HepG2 (cell line): ENCODE measurements around the gene BMERB1. TPM values are rescaled to one million over a fixed set of nuclear protein-coding genes. Genes with fewer than 3 reads are reported as not detected.
A peak's percentile ranks its signal among the peaks of the same experiment; 100 is the strongest.

Source experiments
- KIAA2018 ChIP-seq: sonication (generic); formaldehyde crosslinking; IDR thresholded peaks from 2 replicates; pipeline ENCODE4 v1.5.0; 2020; ENCODE audit warnings: mild to moderate bottlenecking, missing genetic modification reagents, borderline replicate concordance
- MIER3 ChIP-seq: IDR thresholded peaks from 2 replicates; pipeline ENCODE4 v1.6.1; 2016; ENCODE audit warnings: missing compliant biosample characterization, borderline replicate concordance
- MTF1 ChIP-seq: sonication (generic); formaldehyde crosslinking; IDR thresholded peaks from 2 replicates; pipeline ENCODE4 v1.5.0; 2020; ENCODE audit warnings: missing genetic modification reagents
- SP140L ChIP-seq: sonication (generic); formaldehyde crosslinking; IDR thresholded peaks from 2 replicates; pipeline ENCODE4 v1.4.0; 2020; ENCODE audit warnings: missing genetic modification reagents, borderline replicate concordance
- ZBTB49 ChIP-seq: sonication (generic); formaldehyde crosslinking; IDR thresholded peaks from 2 replicates; pipeline ENCODE4 v1.4.0; 2020; ENCODE audit warnings: missing genetic modification reagents, borderline replicate concordance
- ZFP36L2 ChIP-seq: sonication (generic); formaldehyde crosslinking; IDR thresholded peaks from 2 replicates; pipeline ENCODE4 v1.4.0; 2020; ENCODE audit warnings: missing genetic modification reagents
- ZFP41 ChIP-seq: sonication (generic); formaldehyde crosslinking; IDR thresholded peaks from 2 replicates; pipeline ENCODE4 v1.4.0; 2020; ENCODE audit warnings: mild to moderate bottlenecking, missing genetic modification reagents, borderline replicate concordance
- ZKSCAN5 ChIP-seq: sonication (generic); formaldehyde crosslinking; IDR thresholded peaks from 2 replicates; pipeline ENCODE4 v1.5.1; 2020; ENCODE audit warnings: mild to moderate bottlenecking, missing genetic modification reagents
- ZNF407 ChIP-seq: sonication (generic); formaldehyde crosslinking; IDR thresholded peaks from one replicate; pipeline ENCODE4 v1.5.1; 2020; ENCODE audit warnings: mild to moderate bottlenecking, missing genetic modification reagents; ENCODE audit errors: not compliant biosample characterization
- polyA plus RNA-seq, 8 experiments: library from polyadenylated mRNA; depleted of rRNA in 3 of 8; stranded (reverse) in 7 of 8; unstranded in 1 of 8; fragments of >200 nt; fragmentation: Illumina TruSeq in 4 of 8; extraction: Trizol in 4 of 8; gene quantifications; 2 replicates each; pipeline versions ENCODE4 v1.2.1 to v1.2.3, GENCODE V29; 2011 to 2016; ENCODE audit warnings: low read depth in 4 of 8, missing spikeins in 1 of 8, mixed read lengths in 1 of 8; ENCODE audit not compliant: insufficient read depth in 1 of 8
- total RNA-seq, 5 experiments: library from RNA; depleted of rRNA; stranded (reverse); fragments of >200 nt; fragmentation: Illumina TruSeq; extraction: Trizol; gene quantifications; 2 replicates each; pipeline ENCODE4 v1.2.3, GENCODE V29; 2016; ENCODE audit warnings: low read depth in 1 of 5

The BMERB1 gene
- total and polyA plus RNA-seq, 2 of the 13 experiments (the other 11 are each of a cell fraction or from before 2014, with no cell fraction given) = 1.4 TPM

GRCh38 chr16:15398618-15399316 lies 35.6 kb upstream of the BMERB1 start (continued):
- TF ChIP-seq ZFP36L2 (CRISPR knock-in tag) (no peak), ZNF407 (CRISPR knock-in tag) (no peak), MIER3 (CRISPR knock-in tag) (peak; percentile 93), ZFP41 (no peak), SP140L (CRISPR knock-in tag) (peak; percentile 80; the same call in 1 of the 2 replicates), ZBTB49 (CRISPR knock-in tag) (peak; percentile 65; the same call in 1 of the 2 replicates), MTF1 (no peak), ZKSCAN5 (CRISPR knock-in tag) (no peak; the same call in 1 of the 2 replicates), KIAA2018 (CRISPR knock-in tag) (no peak)
